Suprapubic skin (tissue), 3 donors: Measurements from ENCODE around the gene NBR1.
"Not testable (repeated sequence)": the region's sequence is repeated elsewhere in the genome, so short reads cannot be mapped to it uniquely, and the experiment has no call there.

Experiments
- CTCF ChIP-seq, 2 donors: fragments of 200-600 bp in 1 of 2; fragments of 450-650 bp in 1 of 2; sonication (generic) in 1 of 2; IDR thresholded peaks; one replicate each; pipeline ENCODE4 v1.5.1; 2016 to 2019; ENCODE audit warnings: antibody characterized with exemption in 2 of 2, mild to moderate bottlenecking in 1 of 2, moderate library complexity in 1 of 2
- EP300 ChIP-seq: sonication (generic); formaldehyde crosslinking; IDR thresholded peaks from one replicate; pipeline ENCODE4 v1.6.1; 2017; ENCODE audit warnings: antibody characterized with exemption
- POLR2A ChIP-seq, 2 donors: fragments of 450-650 bp; IDR thresholded peaks; one replicate each; pipeline ENCODE4 v1.6.1; 2017; ENCODE audit warnings: antibody characterized with exemption in 2 of 2, mild to moderate bottlenecking in 2 of 2, moderate library complexity in 2 of 2

DNA sequence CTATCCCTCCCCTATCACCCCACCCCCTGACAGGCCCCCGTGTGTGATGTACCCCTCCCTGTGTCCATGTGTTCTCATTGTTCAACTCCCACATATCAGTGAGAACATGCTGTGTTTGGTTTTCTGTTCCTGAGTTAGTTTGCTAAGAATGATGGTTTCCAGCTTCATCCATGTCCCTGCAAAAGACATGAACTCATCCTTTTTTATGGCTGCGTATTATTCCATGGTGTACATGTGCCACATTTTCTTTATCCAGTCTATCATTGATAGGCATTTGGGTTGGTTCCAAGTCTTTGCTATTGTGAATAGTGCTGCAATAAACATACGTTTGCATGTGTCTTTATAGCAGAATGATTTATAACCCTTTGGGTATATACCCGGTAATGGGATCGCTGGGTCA lies 15.6 kb downstream of the NBR1 start:
- not testable (repeated sequence) for TF ChIP-seq CTCF (IDR thresholded peaks at IDR 0.05); POLR2A (IDR thresholded peaks at IDR 0.05); EP300
